ENCODE measurements around the gene SEC14L2.

- no peak for TF ChIP-seq CTCF (IDR thresholded peaks at IDR 0.05 in 4 of 5, conservative IDR thresholded peaks at IDR 0.05 in 1 of 5)
- TF ChIP-seq POLR2A (IDR thresholded peaks at IDR 0.05) = no peak
These were observed 73.8 kb downstream of the SEC14L2 start for GRCh38 chr22:30470655-30471054.
